Activated CD4-positive, alpha-beta T cell treated with anti-CD3 and anti-CD28 coated beads for 36 hours (primary cell): ENCODE results near the gene CRTC3. TPM values are rescaled to one million over a fixed set of nuclear protein-coding genes. Genes with fewer than 3 reads are reported as not detected.

ENCODE experiments used
- ATAC-seq: fragments of 200-7000 bp; cut with Tn5 transposase; one replicate; pipeline ENCODE4 v1.10.0; 2021; ENCODE audit warnings: mild to moderate bottlenecking, moderate library complexity
- CTCF ChIA-PET: fragments of 350-600 bp; sonication (Branson Sonifier 250); formaldehyde crosslinking; loops from one replicate; lab custom pipeline; 2021; ENCODE audit warnings: antibody characterized with exemption; lab: Charles Lee
- POLR2A ChIA-PET: fragments of 350-600 bp; sonication (Branson Sonifier 250); formaldehyde crosslinking; loops from one replicate; lab custom pipeline; 2021; ENCODE audit warnings: antibody characterized with exemption, inconsistent platforms; lab: Charles Lee
- DNase-seq: peaks from one replicate; pipeline ENCODE4 v3.0.0-alpha.2; 2020
- H3K27ac Mint-ChIP-seq: one replicate; pipeline ENCODE4 v1.8.0; 2021; ENCODE audit warnings: mixed read lengths
- H3K27me3 Mint-ChIP-seq: one replicate; pipeline ENCODE4 v1.8.0; 2021; ENCODE audit warnings: mixed read lengths
- H3K36me3 Mint-ChIP-seq: one replicate; pipeline ENCODE4 v1.8.0; 2021; ENCODE audit warnings: low read depth, mixed read lengths
- H3K4me1 Mint-ChIP-seq: one replicate; pipeline ENCODE4 v1.8.0; 2021; ENCODE audit warnings: mixed read lengths
- H3K4me3 Mint-ChIP-seq: one replicate; pipeline ENCODE4 v1.8.0; 2021; ENCODE audit warnings: mild to moderate bottlenecking, moderate library complexity, mixed read lengths
- H3K9me3 Mint-ChIP-seq: one replicate; pipeline ENCODE4 v1.8.0; 2021; ENCODE audit warnings: low read depth, mixed read lengths
- intact Hi-C, 2 experiments: fragments of 100-400 bp; cut with DNase I in 1 of 2; cut with micrococcal nuclease in 1 of 2; formaldehyde crosslinking; loops; one replicate each; pipeline versions ENCODE4 v1.14.2 to v1.15.1; 2022 to 2024; cut with DNase I, micrococcal nuclease
- total RNA-seq, 2 experiments: library from RNA; stranded (reverse); gene quantifications; one replicate each; pipeline ENCODE4 v1.2.3, GENCODE V29; 2021

CRTC3 gene
- total RNA-seq, 2 experiments from 2014 or later: 32.4 to 36.2 TPM

DNA sequence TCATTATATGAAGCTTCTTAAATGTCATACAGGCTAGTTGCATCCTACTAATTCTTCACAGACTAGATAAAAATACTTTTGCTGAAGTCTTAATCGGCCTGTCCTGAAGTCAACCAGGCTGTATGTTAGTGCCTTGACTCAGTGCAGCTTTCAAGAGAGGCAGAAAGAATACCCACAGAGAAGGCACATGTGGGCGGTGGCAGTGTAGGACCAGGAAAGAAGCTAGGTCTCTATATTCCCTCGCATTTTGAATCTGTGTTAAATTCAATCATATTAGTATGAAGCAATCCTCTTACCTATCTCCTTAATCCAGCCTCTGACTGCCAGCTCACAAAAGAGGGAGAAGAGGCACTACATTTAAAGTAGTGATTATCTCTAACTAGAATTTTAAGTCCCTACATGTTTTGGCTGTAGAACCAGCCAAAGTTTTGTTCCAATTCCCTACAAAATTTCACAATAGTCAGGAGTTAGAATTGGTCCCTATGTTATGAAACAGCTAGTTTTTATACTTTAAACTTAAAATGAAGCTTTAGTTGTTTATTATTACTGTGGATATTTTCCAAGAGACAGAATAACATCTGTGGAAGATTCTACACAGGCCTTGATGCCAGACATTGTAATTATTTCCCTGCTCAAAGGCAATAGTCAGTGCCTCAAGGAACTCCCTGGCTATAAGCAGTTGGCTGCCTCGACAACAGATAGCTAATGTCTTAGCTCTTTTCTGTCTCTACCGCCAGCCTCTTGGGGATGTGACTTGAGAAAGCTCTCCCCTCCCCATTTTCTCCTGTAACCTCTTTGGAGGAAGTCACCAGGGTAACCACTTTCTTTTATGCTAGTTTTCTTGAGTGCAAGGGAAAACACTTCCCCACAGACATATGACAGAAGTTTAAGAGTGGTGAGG lies 31.9 kb downstream of the CRTC3 start:
- intact Hi-C loops: loop anchor here in 1 of 2 experiments (2.0 kb wide), 1 partner anchor 17 kb away; no protein-coding TSS in a partner anchor
- Mint-ChIP-seq H3K27me3 (no peaks in the 10 kb centered on the region), H3K4me3 (no peak overlapping the region), H3K27ac (peak overlapping the region; percentile 85), H3K36me3 (peaks cover 33% of the 10 kb centered on the region), H3K9me3 (no peaks in the 10 kb centered on the region), H3K4me1 (peaks cover 93% of the 10 kb centered on the region)
- ChIA-PET CTCF (interaction anchor here (0.6 to 1.6 kb wide), 15 partner anchors 10 to 260 kb away, joined by 3 to 8 read pairs (median 4); no protein-coding TSS in a partner anchor), POLR2A (interaction anchor here (0.6 to 0.9 kb wide), 2 partner anchors 31 to 435 kb away, joined by 3 read pairs; no protein-coding TSS in a partner anchor)
- ATAC-seq (peak; percentile 50), DNase-seq (peak; percentile 53)

DNA sequence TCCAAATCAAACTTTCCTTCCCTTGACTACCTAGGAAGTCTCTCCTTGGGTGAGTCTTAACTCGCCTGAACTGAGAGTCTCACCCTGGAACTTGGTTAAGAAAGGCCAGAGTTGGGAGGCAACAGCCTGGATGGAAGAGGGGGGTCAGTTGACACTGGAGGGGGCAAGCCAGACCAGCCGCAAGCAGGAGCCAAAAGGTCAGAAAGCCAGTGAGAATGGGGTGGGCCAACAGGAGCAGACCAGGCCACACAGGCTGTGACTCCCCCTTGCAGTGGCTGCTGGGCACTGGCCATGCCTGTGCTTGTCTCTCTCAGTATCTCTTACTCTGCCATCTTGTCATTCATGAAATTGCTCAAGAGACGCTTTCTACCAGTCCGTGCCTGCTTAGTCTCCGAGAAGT lies 32.9 kb downstream of the CRTC3 start:
- H3K4me3 Mint-ChIP-seq: no peak overlapping the region
- H3K9me3 Mint-ChIP-seq: no peaks in the 10 kb centered on the region
- POLR2A ChIA-PET: interaction anchor here (0.8 kb wide), 1 partner anchor 23 kb away, joined by 3 read pairs; no protein-coding TSS in a partner anchor
- no peak for DNase-seq
- no peak for ATAC-seq
- H3K36me3 Mint-ChIP-seq: peaks cover 33% of the 10 kb centered on the region
- H3K27me3 Mint-ChIP-seq: no peaks in the 10 kb centered on the region
- CTCF ChIA-PET: interaction anchor here (0.5 to 2.1 kb wide), 4 partner anchors 10 to 747 kb away, joined by 3 to 9 read pairs (median 4); no protein-coding TSS in a partner anchor
- intact Hi-C loops: no loop called here
- peak overlapping the region; percentile 85 for H3K27ac Mint-ChIP-seq
- H3K4me1 Mint-ChIP-seq: peaks cover 92% of the 10 kb centered on the region

DNA sequence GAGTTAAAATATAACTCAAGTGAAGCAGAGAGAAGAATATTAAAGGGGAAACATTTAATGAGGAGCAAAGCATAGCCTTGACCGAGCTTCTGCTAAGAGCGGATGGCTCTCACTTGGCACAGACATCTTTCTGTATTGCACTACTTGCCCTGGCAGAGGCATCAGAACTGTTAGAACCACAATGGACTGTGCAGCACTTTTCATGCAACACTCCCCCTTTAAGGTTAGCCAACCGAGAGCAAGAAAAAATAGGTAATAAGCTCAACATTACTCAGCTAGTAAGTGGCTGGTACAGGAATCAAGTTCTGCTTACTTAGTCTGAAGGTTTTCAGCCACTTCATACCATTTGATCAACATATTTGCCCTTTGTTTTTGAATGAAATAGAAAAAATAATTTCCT lies 33.7 kb downstream of the CRTC3 start:
- no peak for DNase-seq
- POLR2A ChIA-PET: interaction anchor here (0.8 kb wide), 1 partner anchor 24 kb away, joined by 3 read pairs; no protein-coding TSS in a partner anchor
- Mint-ChIP-seq H3K9me3 (no peaks in the 10 kb centered on the region), H3K4me1 (peaks cover 91% of the 10 kb centered on the region), H3K27ac (peak overlapping the region; percentile 88), H3K4me3 (no peak overlapping the region), H3K36me3 (peaks cover 36% of the 10 kb centered on the region), H3K27me3 (no peaks in the 10 kb centered on the region)
- intact Hi-C loops: no loop called here
- no peak for ATAC-seq
- CTCF ChIA-PET: interaction anchor here (0.5 to 2.1 kb wide), 7 partner anchors 8 to 747 kb away, joined by 3 to 9 read pairs (median 4); no protein-coding TSS in a partner anchor

DNA sequence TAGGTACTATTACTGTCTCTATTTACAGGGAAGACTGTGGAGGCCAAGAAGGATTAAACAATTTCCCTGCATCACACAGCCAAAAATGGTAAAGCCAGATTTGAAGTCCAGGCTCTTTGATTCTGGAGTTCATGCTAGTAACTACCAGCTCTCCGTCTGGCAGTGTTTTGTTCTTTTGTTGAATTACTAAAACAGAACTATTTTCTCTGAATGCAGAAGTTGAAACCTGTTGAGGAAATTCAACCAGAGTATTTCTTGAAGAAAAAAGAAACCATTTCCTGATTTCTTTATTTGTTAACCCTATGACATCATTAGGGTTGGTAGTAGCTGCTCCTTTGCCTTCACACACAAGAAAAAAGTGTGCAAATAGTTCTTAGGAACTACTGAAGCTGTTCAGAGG lies 34.3 kb downstream of the CRTC3 start:
- H3K4me3 Mint-ChIP-seq: peak overlapping the region; percentile 16
- intact Hi-C loops: loop anchor here in 1 of 2 experiments (2.0 kb wide), 1 partner anchor 33 kb away; no protein-coding TSS in a partner anchor
- ATAC-seq: peak; percentile 14
- H3K9me3 Mint-ChIP-seq: no peaks in the 10 kb centered on the region
- H3K27me3 Mint-ChIP-seq: no peaks in the 10 kb centered on the region
- no peak for DNase-seq
- CTCF ChIA-PET: interaction anchor here (0.7 to 2.1 kb wide), 9 partner anchors 8 to 244 kb away, joined by 3 to 9 read pairs (median 4); no protein-coding TSS in a partner anchor
- POLR2A ChIA-PET: no interaction called here
- peaks cover 36% of the 10 kb centered on the region for H3K36me3 Mint-ChIP-seq
- peak overlapping the region; percentile 88 for H3K27ac Mint-ChIP-seq
- H3K4me1 Mint-ChIP-seq: peaks cover 93% of the 10 kb centered on the region

DNA sequence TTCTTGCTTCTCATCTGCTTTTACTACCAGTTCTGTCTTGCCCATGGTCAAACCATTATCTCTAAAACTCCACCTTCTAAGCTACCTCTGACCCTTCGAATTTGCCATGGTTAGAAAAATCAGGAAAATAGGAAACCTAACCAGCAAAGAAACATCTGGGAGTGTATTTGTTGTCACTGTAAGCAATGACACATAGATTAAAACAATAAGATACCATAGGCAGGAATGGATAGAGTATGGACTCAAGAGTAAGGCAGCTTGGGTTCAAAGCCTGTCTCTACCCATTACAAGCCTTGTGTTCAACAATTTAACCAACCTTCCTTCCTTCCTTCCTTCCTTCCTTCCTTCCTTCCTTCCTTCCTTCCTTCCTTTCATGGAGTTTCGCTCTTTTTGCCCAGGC lies 34.9 kb downstream of the CRTC3 start:
- no peaks in the 10 kb centered on the region for H3K9me3 Mint-ChIP-seq

DNA sequence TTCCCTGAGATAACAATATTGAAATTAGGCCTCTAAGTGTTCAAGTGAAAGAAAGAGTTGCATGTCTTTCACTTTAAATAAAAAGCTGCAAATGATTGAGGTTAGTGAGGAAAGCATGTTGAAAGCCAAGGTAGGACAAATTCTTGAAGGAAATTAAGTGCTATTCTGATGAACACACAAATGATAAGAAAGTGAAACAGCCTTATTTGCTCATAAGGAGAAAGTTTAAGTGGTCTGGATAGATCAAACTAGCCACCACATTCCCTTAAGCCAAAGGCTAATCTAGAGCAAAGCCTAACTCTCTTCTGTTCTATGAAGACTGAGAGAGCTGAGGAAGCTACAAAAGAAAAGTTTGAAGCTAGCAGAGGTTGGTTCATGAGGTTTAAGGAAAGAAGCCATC lies 36.1 kb downstream of the CRTC3 start:
- ATAC-seq (peak; percentile 17), DNase-seq (no peak)
- peaks cover 90% of the 10 kb centered on the region for H3K4me1 Mint-ChIP-seq
- H3K4me3 Mint-ChIP-seq: no peak overlapping the region
- no peaks in the 10 kb centered on the region for H3K27me3 Mint-ChIP-seq
- peak overlapping the region; percentile 86 for H3K27ac Mint-ChIP-seq
- intact Hi-C loops: loop anchor here in 1 of 2 experiments (2.0 kb wide), 1 partner anchor 35 kb away; no protein-coding TSS in a partner anchor
- ChIA-PET CTCF (interaction anchor here (0.6 kb wide), 1 partner anchor 383 kb away, joined by 3 read pairs; no protein-coding TSS in a partner anchor), POLR2A (interaction anchor here (1.2 kb wide), 1 partner anchor 35 kb away, joined by 5 read pairs; no protein-coding TSS in a partner anchor)
- no peaks in the 10 kb centered on the region for H3K9me3 Mint-ChIP-seq
- peaks cover 29% of the 10 kb centered on the region for H3K36me3 Mint-ChIP-seq

More for the DNA sequence above, 34.9 kb downstream of the CRTC3 start:
- Mint-ChIP-seq H3K4me1 (peaks cover 93% of the 10 kb centered on the region), H3K36me3 (peaks cover 33% of the 10 kb centered on the region), H3K27ac (peak overlapping the region; percentile 88), H3K27me3 (no peaks in the 10 kb centered on the region), H3K4me3 (peak overlapping the region; percentile 16)
- DNase-seq: no peak
- CTCF ChIA-PET: interaction anchor here (0.7 to 2.1 kb wide), 6 partner anchors 8 to 244 kb away, joined by 3 to 9 read pairs (median 4); no protein-coding TSS in a partner anchor
- POLR2A ChIA-PET: no interaction called here
- intact Hi-C loops: loop anchor here in 1 of 2 experiments (2.0 kb wide), 1 partner anchor 34 kb away; no protein-coding TSS in a partner anchor
- ATAC-seq: no peak

DNA sequence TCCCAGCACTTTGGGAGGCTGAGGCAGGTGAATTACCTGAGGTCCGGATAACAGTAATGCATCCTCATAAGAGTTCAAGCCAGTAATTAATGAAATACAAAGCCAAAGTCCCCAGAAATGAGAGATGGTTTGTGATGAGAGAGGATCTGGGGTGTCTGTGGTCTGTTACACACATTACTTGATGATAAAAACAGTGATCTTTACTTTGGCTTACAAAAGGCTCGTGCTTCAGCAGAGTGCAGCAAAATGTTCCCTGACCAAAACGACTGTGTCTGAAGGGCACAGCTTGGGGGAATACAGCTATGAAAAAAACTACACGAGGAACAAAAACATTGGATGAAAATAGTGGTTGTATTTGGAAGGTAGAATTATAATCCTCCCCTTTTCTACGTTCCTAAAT lies 40.9 kb downstream of the CRTC3 start:
- intact Hi-C loops: no loop called here
- no peak for DNase-seq
- Mint-ChIP-seq H3K27ac (peak overlapping the region; percentile 67), H3K9me3 (no peaks in the 10 kb centered on the region), H3K36me3 (peaks cover 25% of the 10 kb centered on the region), H3K4me1 (peaks cover 88% of the 10 kb centered on the region), H3K27me3 (no peaks in the 10 kb centered on the region), H3K4me3 (no peak overlapping the region)
- POLR2A ChIA-PET: no interaction called here
- no peak for ATAC-seq
- CTCF ChIA-PET: interaction anchor here (0.7 to 2.4 kb wide), 2 partner anchors 9 to 32 kb away, joined by 3 to 8 read pairs; no protein-coding TSS in a partner anchor

DNA sequence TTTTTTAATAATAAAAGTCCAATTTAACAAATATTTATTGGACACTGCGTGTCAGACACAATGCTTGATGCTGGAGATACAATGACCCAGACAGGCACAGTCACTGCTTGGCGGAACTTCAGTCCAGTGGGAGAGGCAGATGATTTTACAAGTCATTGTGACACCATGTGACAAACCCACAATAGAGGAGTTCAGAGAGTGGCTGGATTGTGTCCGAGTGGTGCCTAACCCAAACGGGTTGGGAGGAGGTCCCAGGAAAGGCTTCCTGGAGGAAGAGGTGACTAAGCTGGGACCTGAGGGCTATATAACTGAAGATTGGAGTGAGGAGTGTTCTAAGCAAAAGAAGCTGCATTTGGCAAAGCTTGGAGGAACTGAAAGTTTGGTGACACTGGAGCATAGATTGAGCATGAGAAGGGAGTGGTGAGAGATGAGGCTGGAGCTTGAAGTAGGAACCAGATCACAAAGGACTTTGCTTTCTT lies 41.4 kb downstream of the CRTC3 start:
- H3K4me3 Mint-ChIP-seq: no peak overlapping the region
- H3K4me1 Mint-ChIP-seq: peaks cover 86% of the 10 kb centered on the region
- H3K36me3 Mint-ChIP-seq: peaks cover 25% of the 10 kb centered on the region
- ATAC-seq (no peak), DNase-seq (no peak)
- intact Hi-C loops: no loop called here
- POLR2A ChIA-PET: no interaction called here
- peak overlapping the region; percentile 28 for H3K27ac Mint-ChIP-seq
- H3K27me3 Mint-ChIP-seq: no peaks in the 10 kb centered on the region
- no peaks in the 10 kb centered on the region for H3K9me3 Mint-ChIP-seq
- CTCF ChIA-PET: interaction anchor here (0.7 to 2.4 kb wide), 3 partner anchors 9 to 32 kb away, joined by 3 to 8 read pairs (median 3); no protein-coding TSS in a partner anchor

DNA sequence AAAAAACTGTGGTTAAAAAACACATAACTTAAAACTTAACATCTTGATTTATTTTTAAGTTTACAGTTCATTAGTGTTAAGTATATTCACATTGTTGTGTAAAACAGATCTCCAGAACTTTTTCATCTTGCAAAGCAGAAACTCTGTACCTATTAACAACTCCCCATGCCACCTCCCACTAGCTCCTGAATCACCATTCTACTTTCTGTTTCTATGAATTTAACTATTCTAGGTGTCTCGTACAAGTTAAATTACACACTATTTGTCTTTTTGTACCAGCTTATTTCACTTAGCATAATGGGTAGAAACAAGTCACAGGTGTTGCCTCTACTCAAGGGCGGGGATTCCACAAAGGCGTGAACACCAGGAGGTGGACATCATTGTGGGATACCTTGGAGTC lies 43.2 kb downstream of the CRTC3 start:
- Mint-ChIP-seq H3K4me1 (peaks cover 83% of the 10 kb centered on the region), H3K9me3 (no peaks in the 10 kb centered on the region), H3K27me3 (no peaks in the 10 kb centered on the region), H3K36me3 (peaks cover 31% of the 10 kb centered on the region), H3K27ac (peak overlapping the region; percentile 88), H3K4me3 (peak overlapping the region; percentile 13)
- intact Hi-C loops: no loop called here
- ChIA-PET CTCF (interaction anchor here (0.6 to 2.4 kb wide), 12 partner anchors 9 to 359 kb away, joined by 3 to 9 read pairs (median 4); partner anchors contain the start of gene HDDC3), POLR2A (interaction anchor here (0.6 to 0.9 kb wide), 5 partner anchors 10 to 398 kb away, joined by 3 to 4 read pairs (median 3); no protein-coding TSS in a partner anchor)
- ATAC-seq (peak; percentile 62), DNase-seq (no peak)

DNA sequence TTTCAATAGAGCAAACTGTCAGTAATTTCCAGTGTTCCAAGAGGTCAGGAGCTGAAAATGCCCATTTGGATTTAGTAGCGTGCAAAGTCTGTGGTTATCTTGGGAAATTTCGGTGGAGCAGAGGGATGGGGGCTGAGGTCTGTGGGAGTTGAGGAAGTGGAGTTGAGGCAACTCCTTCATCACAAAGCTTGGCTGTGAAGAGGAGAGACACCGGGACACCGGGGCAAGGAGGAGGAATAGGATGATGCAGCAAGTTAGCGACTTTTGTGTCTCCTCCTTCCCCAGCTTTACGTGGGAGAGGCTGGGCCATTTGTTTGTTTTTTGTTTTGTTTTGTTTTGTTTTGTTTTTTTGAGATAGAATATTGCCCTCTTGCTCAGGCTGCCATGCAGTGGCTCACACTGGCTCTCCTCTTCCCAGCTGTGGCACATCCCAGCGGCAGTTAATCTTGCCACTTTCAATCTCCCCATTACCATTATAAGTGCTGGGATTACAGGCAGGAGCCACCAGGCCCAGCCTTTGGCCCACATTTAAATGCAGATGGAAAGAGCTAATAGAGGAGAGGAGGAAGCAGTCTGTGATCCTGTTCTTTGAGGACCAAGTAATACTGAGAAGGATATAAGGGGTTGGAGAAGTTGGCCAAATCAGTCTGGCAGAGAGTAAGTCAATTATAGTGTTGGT lies 47.1 kb downstream of the CRTC3 start:
- H3K27ac Mint-ChIP-seq: peak overlapping the region; percentile 23
- peaks cover 70% of the 10 kb centered on the region for H3K4me1 Mint-ChIP-seq
- no peak for ATAC-seq
- intact Hi-C loops: no loop called here
- ChIA-PET POLR2A (interaction anchor here (1.0 kb wide), 1 partner anchor 18 kb away, joined by 3 read pairs; no protein-coding TSS in a partner anchor), CTCF (interaction anchor here (1.0 to 1.5 kb wide), 5 partner anchors 9 to 32 kb away, joined by 3 to 5 read pairs (median 4); no protein-coding TSS in a partner anchor)
- H3K4me3 Mint-ChIP-seq: no peak overlapping the region
- H3K27me3 Mint-ChIP-seq: no peaks in the 10 kb centered on the region
- H3K9me3 Mint-ChIP-seq: no peaks in the 10 kb centered on the region
- H3K36me3 Mint-ChIP-seq: peaks cover 27% of the 10 kb centered on the region
- no peak for DNase-seq
